SU-DHL-6 (cell line): ENCODE results near the gene MAPK6.
"Not testable (repeated sequence)": the region's sequence is repeated elsewhere in the genome, so short reads cannot be mapped to it uniquely, and the experiment has no call there.

ENCODE experiments used
- H2AFZ ChIP-seq: fragments of 200-600 bp; sonication (generic); 2 replicates; pipeline ENCODE4 v1.6.1; 2014; ENCODE audit warnings: low read depth, mild to moderate bottlenecking, moderate library complexity, mixed read lengths, antibody characterized with exemption, low read length; ENCODE audit not compliant: severe bottlenecking
- H3F3A ChIP-seq: fragments of 200-600 bp; shearing (Covaris generic); 2 replicates; pipeline ENCODE4 v1.6.0; 2016; ENCODE audit warnings: antibody characterized with exemption, mild to moderate bottlenecking; ENCODE audit not compliant: insufficient read depth
- H3K27ac ChIP-seq: fragments of 200-600 bp; sonication (generic); 2 replicates; pipeline ENCODE4 v1.5.1; 2016; ENCODE audit warnings: low read depth, mild to moderate bottlenecking, low read length, moderate library complexity, mixed read lengths
- H3K27me3 ChIP-seq: fragments of 200-600 bp; sonication (generic), shearing (Covaris generic); 2 replicates; pipeline ENCODE4 v1.6.0; 2014; ENCODE audit warnings: mild to moderate bottlenecking, low read length
- H3K36me3 ChIP-seq: fragments of 200-600 bp; sonication (generic); 2 replicates; pipeline ENCODE4 v1.6.1; 2014; ENCODE audit warnings: mild to moderate bottlenecking, low read length, mixed read lengths
- H3K4me2 ChIP-seq: fragments of 300-600, 200-600 bp; shearing (Covaris generic), sonication (generic); 2 replicates; pipeline ENCODE4 v1.6.0; 2014; ENCODE audit warnings: low read length, low read depth, mild to moderate bottlenecking; ENCODE audit not compliant: poor library complexity, severe bottlenecking
- H3K4me3 ChIP-seq: fragments of 200-600 bp; sonication (generic); 2 replicates; pipeline ENCODE4 v1.5.1; 2014; ENCODE audit warnings: antibody characterized with exemption, low read length, mild to moderate bottlenecking, mixed read lengths; ENCODE audit not compliant: insufficient read depth, poor library complexity, severe bottlenecking
- H3K79me2 ChIP-seq: fragments of 200-600 bp; sonication (generic); 2 replicates; pipeline ENCODE4 v1.6.1; 2014; ENCODE audit warnings: mild to moderate bottlenecking, low read length, moderate library complexity; ENCODE audit not compliant: insufficient read depth
- H3K9ac ChIP-seq: fragments of 200-600 bp; sonication (generic); 2 replicates; pipeline ENCODE4 v1.7.0; 2014; ENCODE audit warnings: mild to moderate bottlenecking, low read length
- H3K9me2 ChIP-seq: fragments of 200-600 bp; sonication (generic); replicated peaks from 2 replicates; pipeline ENCODE4 v1.6.1; 2014; ENCODE audit warnings: low read length; ENCODE audit not compliant: insufficient read depth
- H3K9me3 ChIP-seq: fragments of 200-600 bp; sonication (generic); 2 replicates; pipeline ENCODE4 v1.6.1; 2014; ENCODE audit warnings: low read length, mixed read lengths; ENCODE audit not compliant: insufficient read depth
- H4K20me1 ChIP-seq: fragments of 200-600 bp; sonication (generic); 2 replicates; pipeline ENCODE4 v1.6.1; 2014; ENCODE audit warnings: low read depth, mild to moderate bottlenecking, antibody characterized with exemption, low read length, moderate library complexity, mixed read lengths
- CTCF ChIP-seq: fragments of 200-600 bp; sonication (generic); IDR thresholded peaks from one replicate; pipeline ENCODE4 v1.5.1; 2017; ENCODE audit warnings: antibody characterized with exemption, mild to moderate bottlenecking, low read length, moderate library complexity; ENCODE audit not compliant: insufficient read depth, poor library complexity, severe bottlenecking
- EZH2phosphoT487 ChIP-seq: fragments of 200-600 bp; sonication (generic), shearing (Covaris generic); conservative IDR thresholded peaks from 2 replicates; pipeline ENCODE4 v1.6.1; 2018; ENCODE audit warnings: mild to moderate bottlenecking, antibody characterized with exemption, low read length, moderate library complexity, mixed read lengths

The MAPK6 gene

DNA sequence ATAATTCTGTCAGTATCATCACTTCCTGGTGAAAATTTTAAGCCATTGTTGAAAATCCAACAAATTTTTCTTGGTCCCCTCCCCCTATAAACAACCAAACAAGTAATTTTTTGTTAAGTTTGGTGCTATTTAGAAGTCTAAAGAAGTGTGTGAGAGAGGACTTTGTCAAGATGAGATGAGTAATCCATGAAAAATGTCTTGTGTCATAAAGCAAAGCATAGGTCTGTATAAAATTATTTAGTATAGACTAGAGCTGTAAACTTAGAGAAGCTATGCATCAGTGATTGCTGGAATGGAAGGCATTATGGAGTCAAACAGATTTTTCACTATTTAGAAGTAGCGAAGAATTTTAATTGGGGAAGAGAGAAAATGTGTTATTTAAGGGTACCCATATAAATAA, 31.4 kb downstream of the MAPK6 start:
- peaks cover 10% of the 10 kb centered on the region for H3K36me3 ChIP-seq
- no peaks in the 10 kb centered on the region for H4K20me1 ChIP-seq
- TF ChIP-seq CTCF (no peak), EZH2phosphoT487 (no peak)
- H3K4me3 ChIP-seq, result no peak overlapping the region
- H3K27me3 ChIP-seq, result no peaks in the 10 kb centered on the region
- peaks cover 3% of the 10 kb centered on the region; the same call in 1 of the 2 replicates for H3F3A ChIP-seq
- no peak overlapping the region for H3K9ac ChIP-seq
- no peaks in the 10 kb centered on the region for H3K9me3 ChIP-seq
- no peaks in the 10 kb centered on the region for H3K9me2 ChIP-seq
- peaks cover 29% of the 10 kb centered on the region for H3K79me2 ChIP-seq
- H2AFZ ChIP-seq, result no peak overlapping the region
- H3K4me2 ChIP-seq, result no peak overlapping the region
- no peak overlapping the region for H3K27ac ChIP-seq

DNA sequence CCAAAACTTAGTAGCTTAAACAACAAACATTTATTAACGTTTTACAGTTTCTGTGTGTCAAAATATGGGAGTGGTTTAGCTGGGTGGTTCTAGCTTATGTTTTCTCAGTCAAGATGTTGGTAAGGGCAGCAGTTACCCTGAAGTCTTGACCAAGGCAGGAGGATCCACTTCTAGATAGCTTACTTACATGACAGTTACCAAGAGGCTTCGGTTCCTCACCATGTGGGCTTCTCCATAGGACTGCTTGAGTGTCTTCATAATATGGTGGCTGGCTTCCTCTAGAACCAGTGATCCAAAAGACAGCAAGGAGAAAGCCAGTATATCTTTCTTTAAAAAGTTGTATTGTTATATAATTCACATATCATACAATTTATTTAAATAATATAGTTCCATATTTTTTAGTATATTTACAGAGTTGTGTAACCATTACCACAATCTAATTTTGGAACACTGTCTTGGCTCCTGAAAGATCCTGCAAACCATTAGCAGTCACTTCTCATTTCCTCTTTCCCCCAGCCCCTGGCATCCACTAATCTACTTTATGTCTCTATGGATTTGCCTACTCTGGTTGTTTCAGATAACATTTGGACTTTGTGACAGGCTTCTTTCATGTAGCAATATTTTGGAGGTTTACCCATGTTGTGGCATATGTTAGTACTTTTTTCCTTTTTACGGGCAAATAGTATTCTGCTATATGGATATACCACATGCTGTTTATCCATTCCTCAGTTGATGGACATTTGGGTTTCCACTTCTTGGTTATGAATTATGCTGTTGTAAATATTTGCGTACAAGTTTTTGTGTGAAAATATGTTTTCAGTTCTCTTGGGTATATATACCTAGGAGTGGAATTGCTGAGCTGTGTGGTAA, 33.3 kb downstream of the MAPK6 start:
- Histone ChIP-seq H3K4me2 (no peak overlapping the region), H3K4me3 (no peak overlapping the region), H4K20me1 (no peaks in the 10 kb centered on the region), H3K79me2 (peaks cover 12% of the 10 kb centered on the region; the same call in 1 of the 2 replicates), H3K9ac (no peak overlapping the region), H3K27ac (no peak overlapping the region), H3K9me3 (no peaks in the 10 kb centered on the region), H3K36me3 (peaks cover 17% of the 10 kb centered on the region), H3K27me3 (no peaks in the 10 kb centered on the region), H2AFZ (no peak overlapping the region), H3K9me2 (no peaks in the 10 kb centered on the region), H3F3A (no peaks in the 10 kb centered on the region; the same call in 1 of the 2 replicates)
- TF ChIP-seq CTCF (no peak), EZH2phosphoT487 (no peak)

DNA sequence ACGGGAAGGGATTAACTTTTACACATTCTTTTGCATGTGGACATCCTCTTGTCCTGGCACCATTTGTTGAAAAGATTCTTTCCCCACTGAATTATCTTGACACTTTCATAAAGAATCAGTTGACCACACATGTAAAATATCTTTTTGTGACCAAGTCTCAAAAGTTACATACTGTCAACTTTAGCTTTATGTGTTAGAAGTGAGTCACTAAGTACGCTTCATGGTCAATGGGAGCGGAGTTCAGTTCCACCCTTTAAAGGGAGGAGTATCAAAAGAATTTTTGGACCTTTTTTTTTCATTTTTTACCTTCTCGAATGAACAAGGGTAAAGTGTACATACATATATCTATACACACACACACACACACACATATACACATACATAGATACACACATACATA, 35.4 kb downstream of the MAPK6 start:
- Histone ChIP-seq H3K9me3 (no peaks in the 10 kb centered on the region), H3K27ac (no peak overlapping the region), H4K20me1 (no peaks in the 10 kb centered on the region), H3K4me2 (no peak overlapping the region), H3F3A (no peaks in the 10 kb centered on the region), H3K79me2 (no peaks in the 10 kb centered on the region), H3K9me2 (no peaks in the 10 kb centered on the region), H3K9ac (no peak overlapping the region), H2AFZ (no peak overlapping the region), H3K4me3 (no peak overlapping the region), H3K27me3 (no peaks in the 10 kb centered on the region), H3K36me3 (peaks cover 26% of the 10 kb centered on the region)
- TF ChIP-seq CTCF (no peak), EZH2phosphoT487 (no peak)

- peaks cover 26% of the 10 kb centered on the region for H3K36me3 ChIP-seq
- H3K27ac ChIP-seq, H2AFZ ChIP-seq, H3K4me3 ChIP-seq, H4K20me1 ChIP-seq, H3K4me2 ChIP-seq, H3K9ac ChIP-seq, H3F3A ChIP-seq, H3K79me2 ChIP-seq, H3K9me2 ChIP-seq, H3K9me3 ChIP-seq, H3K27me3 ChIP-seq: not testable (repeated sequence)
These were observed 35.8 kb downstream of the MAPK6 start for GRCh38 chr15:52054858-52055257.
